HG02798 (cell line): ENCODE results near the gene PTPRD.

Experiments used
- ATAC-seq: cut with Tn5 transposase; IDR thresholded peaks from one replicate; pipeline ENCODE4 v1.9.1; 2021; ENCODE audit warnings: mild to moderate bottlenecking; ENCODE audit not compliant: unreplicated experiment, poor library complexity

Gene PTPRD

DNA sequence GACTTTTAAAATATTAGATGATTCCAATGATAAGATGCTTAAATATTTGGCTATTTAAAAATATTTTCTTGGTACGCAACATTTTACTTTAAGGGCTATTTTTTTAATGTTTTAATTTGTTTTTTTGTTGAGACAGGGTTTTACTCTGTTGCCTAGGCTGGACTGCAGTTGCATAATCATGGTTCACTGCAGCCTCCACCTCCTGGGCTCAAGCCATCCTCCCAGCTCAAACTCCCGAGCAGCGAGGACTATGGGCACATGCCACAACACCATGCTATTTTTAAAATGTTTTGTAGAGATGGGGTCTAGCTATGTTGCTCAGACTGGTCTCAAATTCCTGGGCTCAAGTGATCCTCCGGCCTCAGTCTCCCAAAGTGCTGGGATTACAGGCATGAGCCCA lies 1963.0 kb downstream of the PTPRD start:
- no peak for ATAC-seq

DNA sequence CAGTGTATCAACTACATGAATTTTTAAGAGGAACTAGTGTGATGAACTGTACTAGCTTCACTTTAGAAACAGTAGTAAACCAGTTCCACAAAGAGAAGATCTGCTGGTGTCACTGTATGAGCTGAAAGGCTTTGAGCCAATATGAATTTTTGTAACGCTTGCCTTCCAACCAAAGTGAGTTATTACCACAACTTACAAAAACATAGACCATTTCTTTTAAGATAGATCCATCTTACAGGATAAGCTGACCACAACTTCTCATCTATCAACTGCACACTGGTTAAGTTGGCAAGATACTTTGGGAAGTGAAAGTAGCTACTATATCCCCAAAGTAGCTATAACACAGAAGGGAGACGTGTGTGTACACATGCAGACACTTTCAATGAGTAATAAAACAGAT lies 1963.6 kb downstream of the PTPRD start:
- ATAC-seq = no peak

DNA sequence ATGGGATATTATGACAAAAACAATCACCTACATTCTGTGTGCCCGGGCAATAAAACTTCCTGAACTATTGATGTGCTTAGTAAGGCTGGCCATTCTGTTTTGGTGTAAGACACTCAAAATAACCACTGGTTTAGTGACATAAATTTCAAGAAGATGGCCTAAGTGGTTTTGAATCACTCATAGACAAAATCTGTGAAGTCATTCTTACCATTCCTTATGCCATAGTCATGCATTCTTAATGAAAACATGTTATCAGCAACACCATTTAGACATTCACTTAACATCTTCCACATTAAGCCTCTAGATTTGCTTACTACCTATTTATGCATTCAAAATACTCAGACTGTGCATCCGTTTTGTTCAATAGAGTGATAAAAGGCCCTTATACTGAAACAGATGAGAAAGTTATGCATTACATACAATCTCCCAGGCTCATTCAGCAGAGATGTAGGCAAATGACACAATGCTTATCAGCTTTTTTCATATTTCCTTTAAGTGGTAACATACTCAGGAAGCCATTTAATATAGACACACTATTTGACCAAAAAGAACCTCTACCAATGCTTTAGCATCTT lies 1964.4 kb downstream of the PTPRD start:
- no peak for ATAC-seq

DNA sequence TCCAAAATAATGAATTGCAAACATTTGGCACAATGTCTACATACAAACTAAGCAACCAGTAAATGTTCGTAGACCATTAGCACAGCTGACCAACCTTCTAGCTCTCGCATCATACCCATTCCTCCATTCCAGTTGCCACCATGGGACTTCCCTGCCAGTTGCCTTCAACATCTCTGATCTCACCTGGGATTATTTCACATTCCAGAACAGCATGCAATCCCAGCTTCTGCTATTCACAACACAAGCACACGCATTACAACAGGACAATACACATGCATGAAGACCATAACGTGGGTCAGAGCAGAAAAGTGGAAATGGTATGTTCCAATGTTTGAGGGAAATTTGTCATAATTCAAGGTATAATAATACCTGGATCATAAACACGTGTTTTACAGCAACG lies 1965.0 kb downstream of the PTPRD start:
- ATAC-seq = no peak

DNA sequence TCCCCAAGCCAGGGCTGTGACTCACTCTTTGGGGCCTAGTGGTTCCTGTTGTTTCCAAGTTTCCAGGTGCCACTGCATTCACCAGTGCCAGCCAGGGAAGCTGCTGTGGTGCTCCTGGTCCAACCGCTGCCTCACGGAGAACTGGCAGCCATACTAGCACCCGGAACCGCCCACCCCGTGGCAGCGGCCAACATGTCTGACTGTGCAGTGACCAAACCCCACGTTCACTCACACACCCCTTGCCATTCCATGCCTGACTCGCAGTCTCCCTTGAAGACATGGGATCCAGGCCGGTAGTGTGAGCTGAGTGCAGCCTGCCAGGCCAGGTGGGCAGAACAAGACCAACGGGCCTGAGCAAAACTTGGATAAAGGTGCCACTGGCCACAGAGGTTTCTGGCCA lies 1968.2 kb downstream of the PTPRD start:
- no peak for ATAC-seq

DNA sequence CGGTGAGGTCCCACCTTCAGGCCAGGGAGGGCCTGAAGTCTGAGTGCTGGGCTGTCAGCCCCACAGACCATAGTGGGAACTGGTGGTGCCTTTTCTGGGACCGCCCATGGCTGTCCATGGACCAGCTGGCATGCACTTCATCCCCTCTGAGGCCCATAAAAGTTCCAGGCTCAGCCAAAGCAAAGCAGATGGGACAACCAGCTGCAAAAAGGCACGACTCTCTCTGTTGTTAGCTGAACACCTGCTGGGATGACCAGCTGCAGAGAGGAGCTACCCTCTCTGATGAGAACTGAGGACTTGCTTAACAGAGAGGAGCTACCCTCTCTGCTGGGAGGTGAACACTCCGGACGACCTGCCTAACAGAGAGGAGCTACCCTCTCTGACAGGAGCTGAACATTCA lies 1968.9 kb downstream of the PTPRD start:
- no peak for ATAC-seq

DNA sequence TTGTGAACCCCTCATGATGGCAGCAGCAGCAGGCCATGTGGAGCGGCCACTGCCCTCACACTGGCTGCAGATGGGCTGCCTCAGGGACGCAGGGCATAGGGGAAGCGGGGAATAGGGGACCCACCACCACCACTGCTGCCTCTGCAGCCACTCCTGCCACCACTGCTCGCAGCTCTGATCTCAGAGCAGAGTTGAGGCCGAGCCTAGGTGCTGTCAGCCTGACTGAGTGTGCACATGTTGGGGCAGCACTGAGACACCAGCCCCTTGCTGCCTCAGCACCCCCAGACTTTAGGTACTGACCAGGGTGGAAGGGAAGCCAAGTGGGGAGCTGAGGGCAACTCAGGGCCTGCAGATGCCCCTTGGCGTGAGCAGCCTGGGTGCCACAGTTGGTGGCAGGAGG lies 1969.3 kb downstream of the PTPRD start:
- no peak for ATAC-seq

DNA sequence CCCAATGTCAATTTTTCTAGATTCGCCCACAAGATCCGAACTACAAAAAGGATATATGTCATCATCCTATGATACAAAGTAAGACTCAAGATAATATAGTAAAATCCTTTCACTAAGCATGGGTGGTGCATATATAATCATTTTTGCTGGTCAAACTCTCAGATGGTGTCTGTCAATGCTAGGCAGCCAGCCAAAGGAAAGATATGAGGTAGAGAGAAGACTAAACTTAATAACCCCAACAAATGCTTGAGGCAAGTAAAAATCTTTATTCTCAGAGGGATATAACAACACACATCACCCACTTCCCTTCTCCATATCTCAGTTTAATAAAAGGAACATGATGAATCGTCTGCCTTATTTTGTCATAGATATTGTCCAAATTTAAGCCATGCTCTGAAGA lies 1972.0 kb downstream of the PTPRD start:
- ATAC-seq = no peak

DNA sequence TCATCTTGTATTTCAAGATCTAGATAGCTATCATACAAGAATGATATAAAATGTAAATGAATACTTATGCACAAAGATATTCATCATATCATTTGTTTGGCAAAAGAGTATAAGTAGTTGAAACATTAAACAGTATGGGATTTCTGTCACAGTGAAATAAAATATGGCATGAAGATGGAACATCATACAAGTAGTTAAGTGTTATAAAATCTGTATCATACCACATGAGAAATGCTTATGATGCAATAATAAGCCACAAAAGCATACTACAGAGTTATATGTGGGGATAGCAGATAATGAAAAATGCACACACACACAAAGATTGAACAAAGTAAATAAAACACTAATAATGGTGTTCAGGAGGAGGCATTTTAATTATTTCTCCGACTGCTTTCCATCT lies 1975.2 kb downstream of the PTPRD start:
- ATAC-seq = no peak

DNA sequence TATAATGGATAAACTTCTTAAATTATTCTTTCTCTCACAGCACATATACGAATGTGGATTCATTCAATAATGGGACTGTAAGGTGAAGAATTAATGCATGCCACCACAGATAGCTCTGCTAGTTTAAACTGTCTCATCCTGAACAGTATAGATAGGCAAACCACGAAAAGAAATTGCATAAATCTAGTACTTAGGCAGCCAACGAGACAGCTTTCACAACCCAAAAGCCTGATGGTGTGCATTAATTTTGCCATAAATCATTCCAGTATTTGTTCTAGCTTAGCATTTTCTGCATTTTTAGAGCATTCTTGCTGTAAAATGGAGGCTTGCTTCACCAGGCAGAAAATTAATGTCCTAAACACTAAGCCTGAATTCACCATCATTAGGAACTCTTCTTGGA lies 1979.0 kb downstream of the PTPRD start:
- ATAC-seq = no peak

DNA sequence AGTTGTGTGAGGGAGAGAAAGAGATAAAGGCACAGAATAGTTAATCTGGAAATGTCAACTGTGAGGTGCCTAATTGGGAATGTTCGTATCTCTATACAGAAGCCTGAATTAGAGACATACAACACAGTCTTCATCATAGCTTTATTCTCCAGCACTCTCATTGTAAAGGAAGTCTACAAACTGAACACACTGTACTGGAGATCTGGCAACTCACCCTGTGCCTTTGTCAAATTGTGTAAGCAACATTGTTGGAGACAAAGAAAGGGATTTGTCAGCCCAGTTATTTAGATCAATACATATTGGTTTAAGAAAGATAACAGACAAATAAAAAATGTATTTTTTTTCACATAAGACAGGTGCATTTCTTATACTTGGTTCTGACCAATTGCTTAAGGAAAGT lies 1980.3 kb downstream of the PTPRD start:
- no peak for ATAC-seq

DNA sequence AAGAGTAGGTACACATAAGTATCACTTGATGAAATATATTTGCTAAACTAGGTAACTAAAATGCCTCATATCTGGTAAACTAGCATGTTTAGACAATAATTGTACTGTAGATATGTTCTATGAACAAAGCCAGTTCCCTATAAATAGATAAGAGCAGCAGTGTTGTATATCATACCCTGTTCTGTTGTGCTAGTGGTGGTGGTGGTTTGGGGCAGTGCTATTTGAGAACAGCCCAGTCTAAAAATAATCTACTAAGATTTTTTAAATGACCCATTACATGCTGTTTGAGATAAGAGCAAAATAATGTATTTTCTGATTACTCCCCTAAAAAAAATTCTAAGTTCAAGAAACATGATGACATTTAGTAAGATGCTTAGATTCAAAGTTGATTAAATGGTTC lies 1984.0 kb downstream of the PTPRD start:
- ATAC-seq = no peak

DNA sequence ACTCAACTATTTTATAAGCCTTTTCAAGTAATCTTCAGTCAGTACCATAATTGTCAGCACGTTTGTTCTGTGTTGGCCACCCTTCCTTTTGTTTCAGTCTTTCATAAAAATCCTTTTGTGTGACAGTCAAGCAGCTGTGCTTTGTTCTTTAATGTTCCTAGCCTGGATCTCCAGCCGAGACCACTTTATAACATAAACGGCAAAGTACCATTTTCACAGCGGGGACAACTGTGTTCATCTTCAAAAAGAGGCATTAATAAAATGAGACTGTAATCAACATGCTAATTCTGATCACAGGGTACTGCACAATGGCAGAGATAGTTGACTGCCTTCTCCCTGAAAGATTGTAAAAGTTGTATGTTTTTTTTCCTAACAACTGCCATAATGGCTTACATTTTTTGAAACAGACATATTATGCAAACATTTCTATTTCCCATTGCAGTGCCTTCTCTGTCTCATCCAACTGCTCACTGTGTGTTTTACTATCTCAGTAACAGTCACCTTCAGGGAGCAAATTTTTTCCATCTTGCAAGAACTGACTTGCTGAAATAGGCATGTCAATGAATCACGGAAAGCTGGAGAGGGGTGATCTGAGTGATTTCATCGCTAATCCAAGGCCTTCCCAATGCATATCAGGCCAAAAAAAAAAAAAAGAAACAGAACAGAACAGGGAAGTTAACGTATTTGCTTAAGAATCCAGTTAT lies 1984.7 kb downstream of the PTPRD start:
- ATAC-seq = no peak

DNA sequence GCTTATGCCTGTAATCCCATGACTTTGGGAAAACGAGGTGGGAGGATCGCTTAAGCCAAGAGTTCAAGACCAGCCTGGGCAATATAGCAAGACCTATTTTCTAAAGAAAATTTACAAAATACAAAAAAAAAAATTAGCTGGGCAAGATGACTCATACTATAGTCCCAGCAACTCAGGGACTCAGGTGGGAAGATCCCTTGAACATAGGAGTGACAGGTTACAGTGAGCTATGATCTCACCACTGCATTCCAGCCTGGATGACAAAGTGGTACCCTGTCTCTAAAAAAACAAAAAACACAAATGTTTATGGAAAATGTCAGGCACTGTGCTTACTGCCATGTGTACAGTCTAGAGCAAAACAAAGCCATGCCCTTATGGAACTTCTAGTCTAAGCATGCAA lies 1989.9 kb downstream of the PTPRD start:
- ATAC-seq = no peak

DNA sequence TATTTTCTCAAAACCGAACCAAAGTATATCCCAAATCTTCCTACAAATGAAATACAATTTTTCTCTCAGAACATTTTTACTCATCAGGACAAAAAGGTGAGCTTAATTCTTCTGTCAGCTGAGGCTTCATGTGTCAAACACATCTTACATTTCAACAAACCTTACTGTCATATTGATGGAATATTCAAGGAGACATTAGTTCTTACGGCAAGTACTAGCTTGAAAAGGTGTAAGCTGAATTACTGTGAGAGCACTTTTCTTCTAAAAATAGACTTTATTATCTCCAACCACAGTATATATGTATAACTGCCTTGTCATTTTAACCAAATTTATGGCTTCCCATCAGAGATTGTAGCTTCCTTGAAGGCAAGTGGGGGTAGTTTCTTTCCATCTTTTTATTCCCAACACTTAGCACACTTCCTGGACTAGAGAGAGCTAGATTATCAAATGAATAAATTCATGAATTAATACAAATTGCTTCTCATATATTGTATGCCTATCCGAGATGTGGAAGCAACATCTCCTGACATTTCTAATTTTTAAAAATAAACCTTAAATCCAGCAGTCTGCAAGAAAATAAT lies 1990.5 kb downstream of the PTPRD start:
- ATAC-seq = no peak

DNA sequence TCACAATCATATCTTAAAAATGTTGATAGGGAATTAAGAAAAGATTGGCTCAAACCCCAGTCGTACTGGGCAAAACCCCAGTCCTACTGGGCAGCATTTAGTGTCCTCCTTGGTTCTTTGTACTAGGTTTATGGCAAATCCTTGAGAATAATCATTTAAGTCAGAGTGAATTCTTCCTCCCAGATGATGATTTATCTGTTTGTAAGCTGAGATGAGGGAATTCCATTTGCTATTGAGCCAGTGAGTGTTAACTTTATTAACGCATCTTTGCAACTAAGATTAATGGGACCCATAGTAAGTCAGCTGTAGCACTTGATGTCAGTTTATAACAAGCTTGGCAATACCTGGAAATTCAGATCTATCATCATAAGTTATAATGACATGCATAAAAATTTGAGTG lies 1991.4 kb downstream of the PTPRD start:
- ATAC-seq = no peak

DNA sequence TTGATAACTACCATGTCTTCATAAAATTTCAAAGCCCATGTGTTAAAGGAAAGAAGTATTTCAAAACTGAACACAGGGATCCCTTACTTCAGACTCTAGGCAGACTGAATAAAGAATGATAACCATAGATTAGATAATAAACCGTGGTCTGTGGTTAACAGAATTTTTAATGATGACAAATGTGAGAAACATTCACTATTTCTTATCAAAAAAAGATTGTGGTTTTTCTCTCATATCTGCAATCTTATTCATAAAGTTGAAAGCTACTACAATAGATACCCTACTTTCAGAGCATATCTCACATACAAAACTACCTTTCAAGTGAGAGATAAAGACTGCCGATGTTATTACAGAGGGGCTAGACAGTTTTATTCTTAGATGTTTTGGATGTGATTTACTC lies 1996.4 kb downstream of the PTPRD start:
- no peak for ATAC-seq

DNA sequence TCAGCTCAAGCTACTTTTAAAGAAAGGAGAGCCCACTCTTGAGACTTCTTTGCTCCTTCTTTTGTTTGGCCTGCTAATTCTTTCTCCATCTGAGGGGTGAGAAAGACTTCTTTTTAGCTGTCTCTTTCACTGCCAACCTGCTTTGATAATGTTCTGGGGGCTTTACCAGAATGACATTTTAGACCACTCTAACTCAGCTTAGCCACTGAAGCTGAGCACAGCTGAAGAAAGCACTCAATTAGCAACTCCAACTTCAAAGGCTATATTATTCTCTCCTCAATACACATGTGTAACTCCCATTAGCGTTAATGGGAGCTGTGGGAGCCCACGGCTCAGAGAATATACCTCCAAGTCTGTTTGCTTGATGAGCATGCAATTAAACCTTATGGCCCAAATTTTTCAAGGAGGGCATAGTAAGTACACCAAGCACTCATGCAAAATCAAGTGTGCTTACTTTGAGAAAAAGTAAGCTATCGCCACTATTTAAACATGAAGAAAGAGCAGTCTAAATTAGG lies 1997.8 kb downstream of the PTPRD start:
- no peak for ATAC-seq

DNA sequence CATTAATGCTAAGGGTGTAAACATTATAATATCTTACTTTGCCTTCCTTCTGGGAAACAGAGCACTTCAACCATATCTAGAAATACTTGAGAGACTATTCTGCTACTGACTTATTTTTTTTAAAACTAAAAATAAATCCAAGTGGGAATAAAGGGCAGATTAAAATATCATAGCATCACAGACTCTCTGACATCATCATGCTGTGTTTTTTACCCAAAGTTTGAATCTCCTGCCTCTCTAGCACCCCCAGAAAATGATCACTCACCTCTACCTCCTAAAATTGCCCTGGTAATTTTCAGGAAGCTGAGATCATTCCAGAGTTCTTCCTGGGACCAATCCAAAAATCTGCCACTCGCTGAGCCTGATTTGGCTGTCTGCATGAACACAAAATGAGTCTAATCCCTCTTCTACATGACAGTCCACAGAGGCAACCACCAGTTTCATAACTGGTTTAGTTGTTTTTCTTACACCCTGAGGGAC lies 1999.4 kb downstream of the PTPRD start:
- ATAC-seq = no peak

DNA sequence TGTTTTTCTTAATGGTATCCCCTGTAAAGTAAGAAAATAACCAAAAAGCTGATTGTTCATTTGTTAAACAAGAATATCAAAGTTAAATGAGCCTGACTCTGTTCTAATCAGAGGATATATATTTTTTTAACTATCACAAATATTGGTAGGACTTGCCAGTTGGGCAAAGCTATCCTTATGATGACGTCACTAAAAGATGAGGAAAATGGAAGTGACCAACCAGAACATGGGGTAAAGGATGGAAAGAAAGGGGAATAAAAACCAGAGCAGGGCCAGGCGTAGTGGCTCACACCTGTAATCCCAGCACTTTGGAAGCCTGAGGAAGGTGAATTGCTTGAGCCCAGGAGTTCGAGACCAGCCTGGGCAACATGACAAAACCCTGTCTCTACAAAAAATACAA lies 2001.6 kb downstream of the PTPRD start:
- ATAC-seq = no peak

DNA sequence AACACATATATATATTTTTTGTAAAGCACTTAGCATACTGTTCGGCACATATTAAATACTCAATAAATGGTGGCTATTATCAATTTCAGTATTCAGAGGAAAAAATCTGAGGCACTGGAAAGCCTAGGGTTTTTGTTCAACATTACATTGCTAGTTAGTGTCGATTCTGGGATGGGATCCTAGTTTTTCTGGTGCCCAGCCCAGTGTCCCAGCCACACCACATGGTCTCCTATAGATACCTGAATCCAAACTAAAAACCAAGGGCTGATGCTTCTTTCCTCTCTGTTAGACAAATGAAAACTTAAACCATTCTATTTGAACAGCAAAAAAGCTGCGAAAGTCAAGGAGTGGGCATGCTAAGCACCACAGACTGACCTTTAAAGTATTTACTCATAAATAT lies 2002.5 kb downstream of the PTPRD start:
- ATAC-seq = no peak

DNA sequence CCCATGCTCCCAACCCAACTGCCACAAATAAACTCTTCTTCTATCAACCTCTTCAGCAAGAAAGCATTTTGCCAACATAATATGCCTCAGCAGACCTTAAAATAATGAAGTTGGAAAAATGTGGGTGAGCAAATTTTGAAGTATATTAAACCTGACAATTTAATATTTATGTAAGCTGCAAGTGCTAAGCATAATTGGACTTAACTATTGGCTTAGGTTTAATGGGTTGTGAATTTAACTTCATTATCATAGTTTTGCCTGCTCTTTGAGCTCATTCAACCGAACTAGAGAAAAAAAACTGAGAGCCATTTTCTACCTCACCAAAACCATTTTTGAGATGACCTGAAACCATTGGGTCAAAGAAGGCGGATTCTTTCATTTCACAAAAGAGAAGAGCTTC lies 2007.7 kb downstream of the PTPRD start:
- ATAC-seq = no peak
